ENCODE measurements around the gene TSPAN8.

DNA sequence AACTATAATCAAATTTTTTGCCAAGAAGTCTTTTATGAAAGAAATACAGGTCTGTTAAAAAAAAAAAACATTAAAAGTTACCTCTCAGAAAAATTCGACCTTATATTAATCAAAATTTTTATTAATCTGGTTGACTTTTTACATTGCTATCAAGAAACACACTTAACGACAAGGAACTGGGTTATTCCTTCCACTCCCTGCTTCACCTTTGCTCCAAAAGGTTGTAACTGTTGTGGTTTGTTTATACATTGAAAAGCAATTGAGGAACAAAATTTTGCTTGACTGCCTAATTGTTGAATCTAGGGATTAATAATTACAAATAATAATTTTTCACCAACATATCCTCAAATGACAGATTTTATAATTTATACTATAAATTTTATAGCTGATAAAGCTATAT, 28.4 kb downstream of the TSPAN8 start:
- TF ChIP-seq CTCF (IDR thresholded peaks at IDR 0.05) (no peak), POLR2A (IDR thresholded peaks at IDR 0.05) (no peak)

All from body of pancreas (tissue), 4 donors.